Measurements from ENCODE around the gene HOXD9. TPM values are rescaled to one million over a fixed set of nuclear protein-coding genes. Genes with fewer than 3 reads are reported as not detected.

HOXD9 gene
- polyA plus RNA-seq, 3 donors: not detected

DNA sequence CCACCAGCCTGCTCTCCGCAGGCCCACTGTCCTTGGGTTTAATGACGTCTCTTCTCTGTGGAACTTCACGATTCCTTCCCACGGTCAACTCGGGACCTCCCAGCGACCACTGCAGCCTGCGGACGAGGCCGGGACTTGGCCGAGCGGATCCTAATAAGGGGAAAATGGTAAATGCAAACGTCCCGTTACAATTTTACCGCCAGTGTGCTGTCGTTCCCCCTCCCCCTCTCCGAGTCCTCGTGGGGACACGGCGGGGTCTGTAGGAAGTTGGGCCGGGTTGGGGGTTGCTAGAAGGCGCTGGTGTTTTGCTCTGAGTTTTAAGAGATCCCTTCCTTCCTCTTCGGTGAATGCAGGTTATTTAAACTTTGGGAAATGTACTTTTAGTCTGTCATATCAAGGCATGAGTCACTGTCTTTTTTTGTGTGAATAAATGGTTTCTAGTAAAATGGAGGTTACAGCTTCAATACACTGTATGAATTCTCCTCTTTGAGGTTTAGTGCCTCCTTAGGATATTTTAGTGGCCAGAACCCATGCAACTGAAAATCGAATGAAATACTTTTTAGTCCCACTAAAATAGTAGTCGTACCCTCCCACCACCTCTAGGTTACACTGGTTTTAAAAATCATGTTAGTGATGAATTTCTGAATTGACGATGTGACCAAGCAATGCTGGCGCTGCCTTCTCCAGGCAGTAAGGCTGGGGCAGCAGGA is 13.2 kb upstream of the HOXD9 start:
- Mint-ChIP-seq H3K4me1 (peaks cover 23% of the 10 kb centered on the region), H3K9me3 (peaks cover 0 to 46% (median 28%) of the 10 kb centered on the region in 7 donors), H3K36me3 (peaks cover 3 to 14% of the 10 kb centered on the region in 2 donors), H3K27ac (no peak overlapping the region), H3K4me3 (peak overlapping the region in 1 of 2 donors; percentile 75), H3K27me3 (ENCODE audit: low read depth in 3 of 3) (peaks cover 89 to 98% (median 91%) of the 10 kb centered on the region in 3 donors)
- TF ChIP-seq, protein P1, sequence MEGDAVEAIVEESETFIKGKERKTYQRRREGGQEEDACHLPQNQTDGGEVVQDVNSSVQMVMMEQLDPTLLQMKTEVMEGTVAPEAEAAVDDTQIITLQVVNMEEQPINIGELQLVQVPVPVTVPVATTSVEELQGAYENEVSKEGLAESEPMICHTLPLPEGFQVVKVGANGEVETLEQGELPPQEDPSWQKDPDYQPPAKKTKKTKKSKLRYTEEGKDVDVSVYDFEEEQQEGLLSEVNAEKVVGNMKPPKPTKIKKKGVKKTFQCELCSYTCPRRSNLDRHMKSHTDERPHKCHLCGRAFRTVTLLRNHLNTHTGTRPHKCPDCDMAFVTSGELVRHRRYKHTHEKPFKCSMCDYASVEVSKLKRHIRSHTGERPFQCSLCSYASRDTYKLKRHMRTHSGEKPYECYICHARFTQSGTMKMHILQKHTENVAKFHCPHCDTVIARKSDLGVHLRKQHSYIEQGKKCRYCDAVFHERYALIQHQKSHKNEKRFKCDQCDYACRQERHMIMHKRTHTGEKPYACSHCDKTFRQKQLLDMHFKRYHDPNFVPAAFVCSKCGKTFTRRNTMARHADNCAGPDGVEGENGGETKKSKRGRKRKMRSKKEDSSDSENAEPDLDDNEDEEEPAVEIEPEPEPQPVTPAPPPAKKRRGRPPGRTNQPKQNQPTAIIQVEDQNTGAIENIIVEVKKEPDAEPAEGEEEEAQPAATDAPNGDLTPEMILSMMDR (IDR thresholded peaks at IDR 0.05): no peak
- H4K20me1 ChIP-seq (ENCODE audit: insufficient read depth, low read length): no peaks in the 10 kb centered on the region
- no peak overlapping the region for H3K27ac ChIP-seq (ENCODE audit: low read depth in 1 of 2, low read length in 2 of 2)
- H3K4me1 ChIP-seq (ENCODE audit: control insufficient read depth in 1 of 2, insufficient read depth in 2 of 2, low read length in 2 of 2): peaks cover 6 to 12% of the 10 kb centered on the region in 2 donors
- no peak overlapping the region for H2AFZ ChIP-seq (ENCODE audit: insufficient read depth, low read depth, low read length, poor library complexity, severe bottlenecking)
- H3K36me3 ChIP-seq (replicated peaks in 1 of 2; ENCODE audit: control insufficient read depth in 1 of 2, insufficient read depth in 2 of 2, low read length in 2 of 2): no peaks in the 10 kb centered on the region
- intact Hi-C loops (cut with micrococcal nuclease): no loop called here
- H3K4me3 ChIP-seq (replicated peaks in 1 of 3; ENCODE audit: low read depth in 2 of 3, low read length in 3 of 3): no peak overlapping the region
- no peaks in the 10 kb centered on the region for H3K79me2 ChIP-seq (ENCODE audit: insufficient read depth, low read length)
- peaks cover 0 to 67% of the 10 kb centered on the region in 2 donors for H3K9me3 ChIP-seq (replicated peaks in 1 of 2; ENCODE audit: control insufficient read depth in 1 of 2, insufficient read depth in 1 of 2, low read length in 2 of 2)
- 8% methylated on average over 5 of the region's 26 CpGs for WGBS (ENCODE audit: insufficient coverage)
- no peak overlapping the region for H3K9ac ChIP-seq (ENCODE audit: insufficient read depth, low read length, poor library complexity, severe bottlenecking)
- no peak overlapping the region for H3K4me2 ChIP-seq (replicated peaks; ENCODE audit: extremely low read depth, low read length, poor library complexity, severe bottlenecking)
- peaks cover 77 to 93% of the 10 kb centered on the region in 2 donors for H3K27me3 ChIP-seq (ENCODE audit: control insufficient read depth in 2 of 2, insufficient read depth in 2 of 2, low read length in 2 of 2)
- DNase-seq: no peak

DNA sequence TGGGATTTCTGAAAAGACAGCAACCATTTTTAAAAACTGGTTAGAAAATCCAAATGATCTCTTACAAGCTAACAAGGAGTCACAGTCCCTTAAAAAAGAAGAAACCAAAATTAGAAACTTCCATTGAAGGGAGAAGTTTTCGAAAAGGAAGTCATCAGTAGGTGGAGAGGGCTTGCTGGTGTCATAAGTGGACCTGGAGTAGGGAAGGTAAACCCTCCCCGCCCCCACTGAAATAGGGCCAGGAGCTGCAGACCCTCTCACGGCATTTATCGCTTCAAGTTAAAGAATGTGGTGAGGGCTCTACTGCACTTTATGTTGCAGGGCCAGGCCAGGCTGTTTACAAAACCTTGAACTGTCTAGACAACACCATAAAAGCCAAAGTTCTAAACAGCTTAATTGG is 12.6 kb upstream of the HOXD9 start:
- DNase-seq: no peak
- H2AFZ ChIP-seq (ENCODE audit: insufficient read depth, low read depth, low read length, poor library complexity, severe bottlenecking): no peak overlapping the region
- H3K79me2 ChIP-seq (ENCODE audit: insufficient read depth, low read length): no peaks in the 10 kb centered on the region
- no peak overlapping the region for H3K4me3 ChIP-seq (replicated peaks in 1 of 3; ENCODE audit: low read depth in 2 of 3, low read length in 3 of 3)
- Mint-ChIP-seq H3K4me1 (peaks cover 20% of the 10 kb centered on the region), H3K27me3 (ENCODE audit: low read depth in 3 of 3) (peaks cover 89 to 98% (median 91%) of the 10 kb centered on the region in 3 donors), H3K27ac (no peak overlapping the region), H3K4me3 (peak overlapping the region in 1 of 2 donors; percentile 86), H3K36me3 (peaks cover 3 to 14% of the 10 kb centered on the region in 2 donors), H3K9me3 (peaks cover 0 to 49% (median 24%) of the 10 kb centered on the region in 7 donors)
- peaks cover 77 to 93% of the 10 kb centered on the region in 2 donors for H3K27me3 ChIP-seq (ENCODE audit: control insufficient read depth in 2 of 2, insufficient read depth in 2 of 2, low read length in 2 of 2)
- TF ChIP-seq, protein P1 (IDR thresholded peaks at IDR 0.05): no peak
- WGBS (ENCODE audit: insufficient coverage): no CpG with 5 or more reads among the region's 4 CpGs
- intact Hi-C loops (cut with micrococcal nuclease): loop anchor here in 1 of 2 donors (5.0 kb wide), 1 partner anchor 33 kb away; no protein-coding TSS in a partner anchor
- H3K27ac ChIP-seq (ENCODE audit: low read depth in 1 of 2, low read length in 2 of 2): no peak overlapping the region
- peaks cover 6 to 12% of the 10 kb centered on the region in 2 donors for H3K4me1 ChIP-seq (ENCODE audit: control insufficient read depth in 1 of 2, insufficient read depth in 2 of 2, low read length in 2 of 2)
- H3K36me3 ChIP-seq (replicated peaks in 1 of 2; ENCODE audit: control insufficient read depth in 1 of 2, insufficient read depth in 2 of 2, low read length in 2 of 2): no peaks in the 10 kb centered on the region
- no peaks in the 10 kb centered on the region for H4K20me1 ChIP-seq (ENCODE audit: insufficient read depth, low read length)
- peaks cover 0 to 67% of the 10 kb centered on the region in 2 donors for H3K9me3 ChIP-seq (replicated peaks in 1 of 2; ENCODE audit: control insufficient read depth in 1 of 2, insufficient read depth in 1 of 2, low read length in 2 of 2)
- H3K9ac ChIP-seq (ENCODE audit: insufficient read depth, low read length, poor library complexity, severe bottlenecking): no peak overlapping the region
- no peak overlapping the region for H3K4me2 ChIP-seq (replicated peaks; ENCODE audit: extremely low read depth, low read length, poor library complexity, severe bottlenecking)

Measured in CD14-positive monocyte (primary cell).